SK-N-SH treated with all-trans-retinoic acid at 6 μM for 48 hours (cell line): ENCODE data around the gene ANKRD11.

Source experiments
- ATAC-seq: fragments of 200-7000 bp; cut with Tn5 transposase; 3 replicates; pipeline ENCODE4 v1.9.1; 2020; ENCODE audit warnings: mild to moderate bottlenecking, moderate library complexity
- ARNTL ChIP-seq: fragments of 450-650 bp; formaldehyde crosslinking; IDR thresholded peaks from 2 replicates; pipeline ENCODE4 v1.5.0; 2020; ENCODE audit warnings: low read depth, mild to moderate bottlenecking, moderate library complexity, borderline replicate concordance
- BACH2 ChIP-seq: fragments of 250-450 bp; sonication (Bioruptor Pico); IDR thresholded peaks from 2 replicates; pipeline ENCODE4 v1.9.0; 2021; ENCODE audit warnings: mild to moderate bottlenecking, borderline replicate concordance
- CSDC2 ChIP-seq: fragments of 250-450 bp; sonication (Bioruptor Pico); IDR thresholded peaks from 2 replicates; pipeline ENCODE4 v1.5.0; 2020; ENCODE audit warnings: mild to moderate bottlenecking, moderate library complexity
- ESRRG ChIP-seq: fragments of 250-450 bp; sonication (Bioruptor Pico); IDR thresholded peaks from 2 replicates; pipeline ENCODE4 v1.6.1; 2021; ENCODE audit warnings: mild to moderate bottlenecking
- GLIS3 ChIP-seq: fragments of 250-450 bp; sonication (Bioruptor Pico); IDR thresholded peaks from 2 replicates; pipeline ENCODE4 v1.5.0; 2020; ENCODE audit warnings: mild to moderate bottlenecking, moderate library complexity
- OSR1 ChIP-seq: fragments of 250-450 bp; sonication (Bioruptor Pico); IDR thresholded peaks from 2 replicates; pipeline ENCODE4 v1.8.0; 2022; ENCODE audit warnings: moderate library complexity, mild to moderate bottlenecking, inconsistent platforms
- PATZ1 ChIP-seq: fragments of 250-450 bp; sonication (Bioruptor Pico); IDR thresholded peaks from 2 replicates; pipeline ENCODE4 v1.8.0; 2020; ENCODE audit warnings: mild to moderate bottlenecking, moderate library complexity, borderline replicate concordance
- POU6F1 ChIP-seq: fragments of 250-450 bp; sonication (Bioruptor Pico); IDR thresholded peaks from 2 replicates; pipeline ENCODE4 v1.8.0; 2021; ENCODE audit warnings: low read depth, mild to moderate bottlenecking, moderate library complexity, borderline replicate concordance
- PPARA ChIP-seq: fragments of 250-450 bp; sonication (Bioruptor Pico); IDR thresholded peaks from 2 replicates; pipeline ENCODE4 v1.5.0; 2020; ENCODE audit warnings: mild to moderate bottlenecking, borderline replicate concordance
- RARB ChIP-seq: fragments of 250-450 bp; sonication (Bioruptor Pico); IDR thresholded peaks from 2 replicates; pipeline ENCODE4 v1.8.0; 2021; ENCODE audit warnings: mild to moderate bottlenecking, moderate library complexity
- SNAI2 ChIP-seq: fragments of 250-450 bp; sonication (Bioruptor Pico); IDR thresholded peaks from 2 replicates; pipeline ENCODE4 v1.5.0; 2020; ENCODE audit warnings: mild to moderate bottlenecking, moderate library complexity
- TCF4 ChIP-seq: fragments of 250-450 bp; sonication (Bioruptor Pico); IDR thresholded peaks from 2 replicates; pipeline ENCODE4 v1.8.0; 2021; ENCODE audit warnings: mild to moderate bottlenecking, moderate library complexity, borderline replicate concordance
- TOX ChIP-seq: fragments of 250-450 bp; sonication (Bioruptor Pico); IDR thresholded peaks from 2 replicates; pipeline ENCODE4 v1.8.0; 2021; ENCODE audit warnings: mild to moderate bottlenecking, moderate library complexity, borderline replicate concordance
- ZC3H10 ChIP-seq: fragments of 250-450 bp; sonication (Bioruptor Pico); IDR thresholded peaks from 2 replicates; pipeline ENCODE4 v1.5.1; 2021; ENCODE audit warnings: mild to moderate bottlenecking, moderate library complexity
- ZFP30 ChIP-seq: fragments of 450-650 bp; formaldehyde crosslinking; IDR thresholded peaks from 2 replicates; pipeline ENCODE4 v1.5.0; 2022; ENCODE audit warnings: mild to moderate bottlenecking, moderate library complexity
- ZNF565 ChIP-seq: fragments of 450-650 bp; formaldehyde crosslinking; conservative IDR thresholded peaks from 2 replicates; pipeline ENCODE4 v1.5.0; 2020; ENCODE audit warnings: low read depth, mild to moderate bottlenecking, moderate library complexity
- ZNF8 ChIP-seq: fragments of 450-650 bp; formaldehyde crosslinking; IDR thresholded peaks from 2 replicates; pipeline ENCODE4 v1.5.0; 2020; ENCODE audit warnings: mild to moderate bottlenecking, moderate library complexity
- TF ChIP-seq, protein P1 (sequence below): fragments of 250-450 bp; sonication (Bioruptor Pico); IDR thresholded peaks from 2 replicates; pipeline ENCODE4 v1.5.1; 2021; ENCODE audit warnings: mild to moderate bottlenecking, moderate library complexity
- TF ChIP-seq, protein P2 (sequence below): fragments of 250-450 bp; sonication (Bioruptor Pico); IDR thresholded peaks from 2 replicates; pipeline ENCODE4 v1.5.1; 2020; ENCODE audit warnings: low read depth, mild to moderate bottlenecking, moderate library complexity
- TF ChIP-seq, protein P3 (sequence below): fragments of 250-450 bp; sonication (Bioruptor Pico); IDR thresholded peaks from 2 replicates; pipeline ENCODE4 v1.5.0; 2020; ENCODE audit warnings: mild to moderate bottlenecking, moderate library complexity

ANKRD11 gene

DNA sequence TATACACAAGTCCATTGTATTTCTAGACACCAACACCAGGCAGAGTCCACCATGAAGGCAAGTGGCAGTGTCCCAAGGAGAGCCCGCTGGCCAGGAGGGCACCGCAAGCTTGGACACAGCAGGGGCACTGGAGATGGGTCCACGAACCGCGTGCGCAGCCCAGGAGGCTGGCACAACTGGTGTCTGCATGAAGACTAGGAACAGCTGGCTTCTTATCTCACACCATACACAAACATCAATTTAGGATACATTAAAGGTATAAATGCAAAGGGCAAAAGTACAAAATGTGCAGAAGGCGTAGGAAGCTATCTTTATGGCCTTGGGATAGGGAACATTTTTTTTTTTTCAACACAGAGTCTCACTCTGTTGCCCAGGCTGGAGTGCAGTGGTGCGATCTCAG, 52.4 kb downstream of the ANKRD11 start (continued):
- TF ChIP-seq, protein P1, sequence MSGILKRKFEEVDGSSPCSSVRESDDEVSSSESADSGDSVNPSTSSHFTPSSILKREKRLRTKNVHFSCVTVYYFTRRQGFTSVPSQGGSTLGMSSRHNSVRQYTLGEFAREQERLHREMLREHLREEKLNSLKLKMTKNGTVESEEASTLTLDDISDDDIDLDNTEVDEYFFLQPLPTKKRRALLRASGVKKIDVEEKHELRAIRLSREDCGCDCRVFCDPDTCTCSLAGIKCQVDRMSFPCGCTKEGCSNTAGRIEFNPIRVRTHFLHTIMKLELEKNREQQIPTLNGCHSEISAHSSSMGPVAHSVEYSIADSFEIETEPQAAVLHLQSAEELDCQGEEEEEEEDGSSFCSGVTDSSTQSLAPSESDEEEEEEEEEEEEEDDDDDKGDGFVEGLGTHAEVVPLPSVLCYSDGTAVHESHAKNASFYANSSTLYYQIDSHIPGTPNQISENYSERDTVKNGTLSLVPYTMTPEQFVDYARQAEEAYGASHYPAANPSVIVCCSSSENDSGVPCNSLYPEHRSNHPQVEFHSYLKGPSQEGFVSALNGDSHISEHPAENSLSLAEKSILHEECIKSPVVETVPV (CRISPR knock-in tag), result no peak
- TF ChIP-seq, protein P2, sequence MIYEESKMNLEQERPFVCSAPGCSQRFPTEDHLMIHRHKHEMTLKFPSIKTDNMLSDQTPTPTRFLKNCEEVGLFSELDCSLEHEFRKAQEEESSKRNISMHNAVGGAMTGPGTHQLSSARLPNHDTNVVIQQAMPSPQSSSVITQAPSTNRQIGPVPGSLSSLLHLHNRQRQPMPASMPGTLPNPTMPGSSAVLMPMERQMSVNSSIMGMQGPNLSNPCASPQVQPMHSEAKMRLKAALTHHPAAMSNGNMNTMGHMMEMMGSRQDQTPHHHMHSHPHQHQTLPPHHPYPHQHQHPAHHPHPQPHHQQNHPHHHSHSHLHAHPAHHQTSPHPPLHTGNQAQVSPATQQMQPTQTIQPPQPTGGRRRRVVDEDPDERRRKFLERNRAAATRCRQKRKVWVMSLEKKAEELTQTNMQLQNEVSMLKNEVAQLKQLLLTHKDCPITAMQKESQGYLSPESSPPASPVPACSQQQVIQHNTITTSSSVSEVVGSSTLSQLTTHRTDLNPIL (CRISPR knock-in tag), result no peak
- TF ChIP-seq TCF4 (CRISPR knock-in tag) (no peak), CSDC2 (CRISPR knock-in tag) (no peak), POU6F1 (CRISPR knock-in tag) (no peak), SNAI2 (CRISPR knock-in tag) (no peak)

DNA sequence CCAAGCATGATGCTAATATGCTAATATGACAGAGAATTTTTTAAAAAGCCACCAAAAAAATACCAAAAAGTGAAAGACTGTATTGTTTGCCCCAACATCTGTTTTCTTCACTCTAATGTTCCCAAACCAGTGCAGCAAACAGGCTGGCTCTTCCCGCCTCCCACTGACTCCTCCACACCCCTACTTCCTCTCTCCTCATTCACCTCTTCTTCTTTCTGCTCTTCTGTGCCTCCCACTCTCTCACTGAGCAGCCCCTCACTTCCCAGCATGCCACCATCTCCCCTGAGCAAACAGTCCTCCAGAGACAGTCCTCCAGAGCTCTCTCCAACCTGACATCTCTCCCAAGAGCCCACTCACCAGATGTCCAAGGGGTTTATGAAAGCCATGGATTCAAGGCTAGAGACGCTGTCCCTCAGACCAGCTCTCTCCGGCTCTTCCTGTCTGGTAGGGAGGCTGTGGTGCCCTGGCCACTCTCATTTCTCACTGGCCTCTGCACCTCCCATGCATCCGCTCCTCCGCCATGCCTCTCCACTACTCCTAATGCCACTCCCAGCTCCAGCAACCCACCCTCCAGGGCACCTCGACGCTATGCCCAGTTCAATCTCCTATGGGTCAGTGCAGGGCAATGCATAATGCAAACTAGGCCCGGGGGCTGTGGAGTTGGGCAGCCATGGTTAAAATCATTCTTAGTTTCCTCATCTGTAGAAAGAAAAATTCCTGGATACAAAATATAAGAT, 52.9 kb downstream of the ANKRD11 start:
- no peak for TF ChIP-seq CSDC2 (CRISPR knock-in tag)
- TF ChIP-seq GLIS3 (CRISPR knock-in tag), result no peak
- TF ChIP-seq ESRRG (CRISPR knock-in tag), result no peak
- TF ChIP-seq, protein P2 (CRISPR knock-in tag), result no peak
- TF ChIP-seq PATZ1 (CRISPR knock-in tag), result no peak
- TF ChIP-seq, protein P1 (CRISPR knock-in tag), result no peak
- no peak for TF ChIP-seq TCF4 (CRISPR knock-in tag)
- no peak for TF ChIP-seq ARNTL (CRISPR knock-in tag)
- no peak for TF ChIP-seq TOX (CRISPR knock-in tag)
- no peak for TF ChIP-seq PPARA (CRISPR knock-in tag)
- no peak for TF ChIP-seq BACH2 (CRISPR knock-in tag)
- TF ChIP-seq, protein P3, sequence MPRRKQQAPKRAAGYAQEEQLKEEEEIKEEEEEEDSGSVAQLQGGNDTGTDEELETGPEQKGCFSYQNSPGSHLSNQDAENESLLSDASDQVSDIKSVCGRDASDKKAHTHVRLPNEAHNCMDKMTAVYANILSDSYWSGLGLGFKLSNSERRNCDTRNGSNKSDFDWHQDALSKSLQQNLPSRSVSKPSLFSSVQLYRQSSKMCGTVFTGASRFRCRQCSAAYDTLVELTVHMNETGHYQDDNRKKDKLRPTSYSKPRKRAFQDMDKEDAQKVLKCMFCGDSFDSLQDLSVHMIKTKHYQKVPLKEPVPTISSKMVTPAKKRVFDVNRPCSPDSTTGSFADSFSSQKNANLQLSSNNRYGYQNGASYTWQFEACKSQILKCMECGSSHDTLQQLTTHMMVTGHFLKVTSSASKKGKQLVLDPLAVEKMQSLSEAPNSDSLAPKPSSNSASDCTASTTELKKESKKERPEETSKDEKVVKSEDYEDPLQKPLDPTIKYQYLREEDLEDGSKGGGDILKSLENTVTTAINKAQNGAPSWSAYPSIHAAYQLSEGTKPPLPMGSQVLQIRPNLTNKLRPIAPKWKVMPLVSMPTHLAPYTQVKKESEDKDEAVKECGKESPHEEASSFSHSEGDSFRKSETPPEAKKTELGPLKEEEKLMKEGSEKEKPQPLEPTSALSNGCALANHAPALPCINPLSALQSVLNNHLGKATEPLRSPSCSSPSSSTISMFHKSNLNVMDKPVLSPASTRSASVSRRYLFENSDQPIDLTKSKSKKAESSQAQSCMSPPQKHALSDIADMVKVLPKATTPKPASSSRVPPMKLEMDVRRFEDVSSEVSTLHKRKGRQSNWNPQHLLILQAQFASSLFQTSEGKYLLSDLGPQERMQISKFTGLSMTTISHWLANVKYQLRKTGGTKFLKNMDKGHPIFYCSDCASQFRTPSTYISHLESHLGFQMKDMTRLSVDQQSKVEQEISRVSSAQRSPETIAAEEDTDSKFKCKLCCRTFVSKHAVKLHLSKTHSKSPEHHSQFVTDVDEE (CRISPR knock-in tag), result no peak
- TF ChIP-seq SNAI2 (CRISPR knock-in tag), result no peak
- TF ChIP-seq POU6F1 (CRISPR knock-in tag), result no peak
- TF ChIP-seq ZC3H10 (CRISPR knock-in tag), result no peak
- TF ChIP-seq ZFP30, result no peak
- no peak for TF ChIP-seq ZNF565
- TF ChIP-seq OSR1 (CRISPR knock-in tag), result no peak
- TF ChIP-seq ZNF8 (CRISPR knock-in tag), result no peak
- TF ChIP-seq RARB (CRISPR knock-in tag), result no peak
- ATAC-seq, result no peak
